ENCODE measurements around the gene PHF21B. TPM values are rescaled to one million over a fixed set of nuclear protein-coding genes. Genes with fewer than 3 reads are reported as not detected.

Gene PHF21B
- total RNA-seq, 1 experiment from 2014 or later: 4.5 TPM

DNA sequence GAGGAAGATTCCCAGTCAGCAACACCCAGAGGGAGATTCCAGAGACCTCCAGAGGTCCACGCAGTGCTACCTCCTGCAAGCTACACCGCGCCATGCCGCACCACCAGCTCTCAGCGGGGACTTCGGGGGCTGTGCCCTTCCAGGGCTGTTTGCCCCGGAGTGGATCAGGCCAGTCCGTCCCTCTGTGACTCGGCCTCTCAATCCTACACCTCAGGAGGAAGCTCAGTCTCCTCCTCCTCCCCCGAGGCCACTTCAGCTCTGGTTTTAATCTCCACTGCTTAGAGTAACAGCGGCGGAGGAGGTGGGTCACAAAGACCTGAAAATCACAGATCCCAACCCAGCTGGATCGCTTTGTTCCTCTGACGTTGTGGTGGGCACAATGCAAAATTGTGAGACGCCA lies 68.6 kb downstream of the PHF21B start:
- ATAC-seq: no peak

DNA sequence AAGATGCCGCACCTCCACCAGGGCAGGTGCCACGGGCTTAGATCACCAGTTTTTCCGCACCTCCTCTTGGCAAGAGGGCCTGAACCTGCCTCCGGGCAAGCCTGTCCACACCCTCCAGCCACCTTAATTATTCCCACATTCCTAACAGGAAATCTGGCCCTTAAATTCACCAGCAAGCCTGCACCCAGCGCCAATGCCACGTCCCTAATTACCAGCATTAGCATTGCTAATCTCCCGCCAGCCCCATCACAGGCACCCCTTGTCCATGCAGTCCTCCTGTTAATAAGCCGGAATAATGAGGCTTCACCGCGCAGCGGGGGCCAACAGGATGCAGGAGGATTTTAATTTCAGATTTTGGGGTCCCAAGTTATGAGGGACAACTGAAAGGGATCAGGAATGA lies 69.7 kb downstream of the PHF21B start:
- DNase-seq (ENCODE audit: low read depth, low spot score): no peak
- ChIA-PET CTCF (no interaction called here), POLR2A (no interaction called here)
- H3K4me3 ChIP-seq (ENCODE audit: low read depth in 2 of 2, low read length in 2 of 2): no peak overlapping the region
- in situ Hi-C loops (cut with HindIII; ENCODE audit: low pct_unique_long_range_greater_than_20kb, low sequenced_read_pairs): no loop called here
- no peak overlapping the region for H3K27ac ChIP-seq (ENCODE audit: low read length)
- no peaks in the 10 kb centered on the region for H3K9me3 ChIP-seq (ENCODE audit: control insufficient read depth, insufficient read depth, low read depth, low read length)
- no peaks in the 10 kb centered on the region for H3K36me3 ChIP-seq (ENCODE audit: control insufficient read depth, insufficient read depth, low read length)
- no TSS peak for BruUV-seq (replicated peaks)
- no peak for ATAC-seq
- no peaks in the 10 kb centered on the region for H3K4me1 ChIP-seq (ENCODE audit: control insufficient read depth, insufficient read depth, low read length)
- intact Hi-C loops (cut with micrococcal nuclease; ENCODE audit: unreplicated experiment): no loop called here
- TF ChIP-seq SIN3A (IDR thresholded peaks at IDR 0.05; ENCODE audit: borderline replicate concordance, insufficient read depth, low read depth, low read length): no peak
- no peaks in the 10 kb centered on the region for H3K27me3 ChIP-seq (ENCODE audit: control insufficient read depth, insufficient read depth, low read length)

More for the DNA sequence above, 68.6 kb downstream of the PHF21B start:
- TF ChIP-seq, protein P1, sequence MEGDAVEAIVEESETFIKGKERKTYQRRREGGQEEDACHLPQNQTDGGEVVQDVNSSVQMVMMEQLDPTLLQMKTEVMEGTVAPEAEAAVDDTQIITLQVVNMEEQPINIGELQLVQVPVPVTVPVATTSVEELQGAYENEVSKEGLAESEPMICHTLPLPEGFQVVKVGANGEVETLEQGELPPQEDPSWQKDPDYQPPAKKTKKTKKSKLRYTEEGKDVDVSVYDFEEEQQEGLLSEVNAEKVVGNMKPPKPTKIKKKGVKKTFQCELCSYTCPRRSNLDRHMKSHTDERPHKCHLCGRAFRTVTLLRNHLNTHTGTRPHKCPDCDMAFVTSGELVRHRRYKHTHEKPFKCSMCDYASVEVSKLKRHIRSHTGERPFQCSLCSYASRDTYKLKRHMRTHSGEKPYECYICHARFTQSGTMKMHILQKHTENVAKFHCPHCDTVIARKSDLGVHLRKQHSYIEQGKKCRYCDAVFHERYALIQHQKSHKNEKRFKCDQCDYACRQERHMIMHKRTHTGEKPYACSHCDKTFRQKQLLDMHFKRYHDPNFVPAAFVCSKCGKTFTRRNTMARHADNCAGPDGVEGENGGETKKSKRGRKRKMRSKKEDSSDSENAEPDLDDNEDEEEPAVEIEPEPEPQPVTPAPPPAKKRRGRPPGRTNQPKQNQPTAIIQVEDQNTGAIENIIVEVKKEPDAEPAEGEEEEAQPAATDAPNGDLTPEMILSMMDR (IDR thresholded peaks at IDR 0.05): no peak
- TF ChIP-seq SIN3A (IDR thresholded peaks at IDR 0.05; ENCODE audit: borderline replicate concordance, insufficient read depth, low read depth, low read length) (no peak), POLR2AphosphoS5 (IDR thresholded peaks at IDR 0.05; ENCODE audit: low read depth, low read length) (no peak), TCF7L2 (IDR thresholded peaks at IDR 0.05; ENCODE audit: low read depth, low read length) (no peak)
- TF ChIP-seq, protein P2, sequence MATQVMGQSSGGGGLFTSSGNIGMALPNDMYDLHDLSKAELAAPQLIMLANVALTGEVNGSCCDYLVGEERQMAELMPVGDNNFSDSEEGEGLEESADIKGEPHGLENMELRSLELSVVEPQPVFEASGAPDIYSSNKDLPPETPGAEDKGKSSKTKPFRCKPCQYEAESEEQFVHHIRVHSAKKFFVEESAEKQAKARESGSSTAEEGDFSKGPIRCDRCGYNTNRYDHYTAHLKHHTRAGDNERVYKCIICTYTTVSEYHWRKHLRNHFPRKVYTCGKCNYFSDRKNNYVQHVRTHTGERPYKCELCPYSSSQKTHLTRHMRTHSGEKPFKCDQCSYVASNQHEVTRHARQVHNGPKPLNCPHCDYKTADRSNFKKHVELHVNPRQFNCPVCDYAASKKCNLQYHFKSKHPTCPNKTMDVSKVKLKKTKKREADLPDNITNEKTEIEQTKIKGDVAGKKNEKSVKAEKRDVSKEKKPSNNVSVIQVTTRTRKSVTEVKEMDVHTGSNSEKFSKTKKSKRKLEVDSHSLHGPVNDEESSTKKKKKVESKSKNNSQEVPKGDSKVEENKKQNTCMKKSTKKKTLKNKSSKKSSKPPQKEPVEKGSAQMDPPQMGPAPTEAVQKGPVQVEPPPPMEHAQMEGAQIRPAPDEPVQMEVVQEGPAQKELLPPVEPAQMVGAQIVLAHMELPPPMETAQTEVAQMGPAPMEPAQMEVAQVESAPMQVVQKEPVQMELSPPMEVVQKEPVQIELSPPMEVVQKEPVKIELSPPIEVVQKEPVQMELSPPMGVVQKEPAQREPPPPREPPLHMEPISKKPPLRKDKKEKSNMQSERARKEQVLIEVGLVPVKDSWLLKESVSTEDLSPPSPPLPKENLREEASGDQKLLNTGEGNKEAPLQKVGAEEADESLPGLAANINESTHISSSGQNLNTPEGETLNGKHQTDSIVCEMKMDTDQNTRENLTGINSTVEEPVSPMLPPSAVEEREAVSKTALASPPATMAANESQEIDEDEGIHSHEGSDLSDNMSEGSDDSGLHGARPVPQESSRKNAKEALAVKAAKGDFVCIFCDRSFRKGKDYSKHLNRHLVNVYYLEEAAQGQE (IDR thresholded peaks at IDR 0.05; ENCODE audit: insufficient read depth in 1 of 2, low read depth in 2 of 2, low read length in 1 of 2): no peak
- H3K4me3 ChIP-seq (ENCODE audit: low read depth in 2 of 2, low read length in 2 of 2): no peak overlapping the region
- in situ Hi-C loops (cut with HindIII; ENCODE audit: low pct_unique_long_range_greater_than_20kb, low sequenced_read_pairs) (no loop called here), intact Hi-C loops (cut with micrococcal nuclease; ENCODE audit: unreplicated experiment) (no loop called here)
- no peak overlapping the region for H3K27ac ChIP-seq (ENCODE audit: low read length)
- BruUV-seq (replicated peaks): no TSS peak
- no peaks in the 10 kb centered on the region for H3K4me1 ChIP-seq (ENCODE audit: control insufficient read depth, insufficient read depth, low read length)
- POLR2A ChIA-PET: no interaction called here
- H3K27me3 ChIP-seq (ENCODE audit: control insufficient read depth, insufficient read depth, low read length): no peaks in the 10 kb centered on the region
- no peak for DNase-seq (ENCODE audit: low read depth, low spot score)
- H3K36me3 ChIP-seq (ENCODE audit: control insufficient read depth, insufficient read depth, low read length): no peaks in the 10 kb centered on the region
- CTCF ChIA-PET: no interaction called here
- no peaks in the 10 kb centered on the region for H3K9me3 ChIP-seq (ENCODE audit: control insufficient read depth, insufficient read depth, low read depth, low read length)

DNA sequence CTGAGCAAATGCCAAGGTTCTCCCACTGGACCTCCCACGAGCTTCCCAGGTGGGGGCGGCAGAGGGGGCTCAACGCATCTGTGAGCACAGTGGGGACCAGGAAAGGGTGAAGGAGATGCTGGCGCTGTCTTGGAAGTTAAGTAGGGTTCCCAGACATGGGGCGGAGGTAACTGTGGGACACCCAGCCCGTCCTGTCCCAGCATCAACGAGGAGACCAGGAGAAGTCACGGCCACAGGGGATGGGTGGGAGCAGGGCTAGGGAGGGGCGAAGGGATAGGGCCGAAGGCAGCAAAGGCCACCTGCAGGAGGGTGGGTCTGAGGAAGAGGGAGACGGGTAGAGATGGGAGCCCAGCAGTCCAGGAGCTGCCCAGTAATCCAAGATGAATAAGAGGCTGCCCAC lies 70.4 kb downstream of the PHF21B start:
- H3K9me3 ChIP-seq (ENCODE audit: control insufficient read depth, insufficient read depth, low read depth, low read length): no peaks in the 10 kb centered on the region
- in situ Hi-C loops (cut with HindIII; ENCODE audit: low pct_unique_long_range_greater_than_20kb, low sequenced_read_pairs) (no loop called here), intact Hi-C loops (cut with micrococcal nuclease; ENCODE audit: unreplicated experiment) (no loop called here)
- no peak overlapping the region for H3K4me3 ChIP-seq (ENCODE audit: low read depth in 2 of 2, low read length in 2 of 2)
- no peak overlapping the region for H3K27ac ChIP-seq (ENCODE audit: low read length)
- POLR2A ChIA-PET: no interaction called here
- H3K27me3 ChIP-seq (ENCODE audit: control insufficient read depth, insufficient read depth, low read length): no peaks in the 10 kb centered on the region
- CTCF ChIA-PET: no interaction called here
- no peaks in the 10 kb centered on the region for H3K36me3 ChIP-seq (ENCODE audit: control insufficient read depth, insufficient read depth, low read length)
- DNase-seq (ENCODE audit: low read depth, low spot score): no peak
- H3K4me1 ChIP-seq (ENCODE audit: control insufficient read depth, insufficient read depth, low read length): no peaks in the 10 kb centered on the region
- no peak for ATAC-seq
- no peak for TF ChIP-seq TCF7L2 (IDR thresholded peaks at IDR 0.05; ENCODE audit: low read depth, low read length)
- TF ChIP-seq, protein P1 (IDR thresholded peaks at IDR 0.05): no peak
- no peak for TF ChIP-seq SIN3A (IDR thresholded peaks at IDR 0.05; ENCODE audit: borderline replicate concordance, insufficient read depth, low read depth, low read length)
- no peak for TF ChIP-seq POLR2AphosphoS5 (IDR thresholded peaks at IDR 0.05; ENCODE audit: low read depth, low read length)
- TF ChIP-seq, protein P2 (IDR thresholded peaks at IDR 0.05; ENCODE audit: insufficient read depth in 1 of 2, low read depth in 2 of 2, low read length in 1 of 2): no peak
- BruUV-seq (replicated peaks): no TSS peak
